Lung (tissue), 12 donors: ENCODE data around the gene CNDP1. TPM values are rescaled to one million over a fixed set of nuclear protein-coding genes. Genes with fewer than 3 reads are reported as not detected.

Experiments used
- ATAC-seq: fragments of 200-7000 bp; cut with Tn5 transposase; one replicate; pipeline ENCODE4 v1.9.1; 2020; ENCODE audit warnings: moderate number of reproducible peaks; ENCODE audit not compliant: insufficient read depth, low FRiP score
- DNase-seq, 3 donors: peaks; one replicate each; pipeline ENCODE4 v3.0.0-alpha.2; 2013 to 2017
- H3K27ac ChIP-seq, 2 donors: one replicate each; pipeline ENCODE4 v1.5.1; 2013; ENCODE audit warnings: mild to moderate bottlenecking in 2 of 2, moderate library complexity in 2 of 2, control low read depth in 1 of 2, inconsistent platforms in 1 of 2, low read depth in 1 of 2, low read length in 1 of 2
- H3K27me3 ChIP-seq, 3 donors: one replicate each; pipeline ENCODE4 v1.5.1; 2013; ENCODE audit warnings: low read length in 2 of 3; ENCODE audit not compliant: control insufficient read depth in 3 of 3, insufficient read depth in 3 of 3
- H3K36me3 ChIP-seq, 4 donors: one replicate each; pipeline ENCODE4 v1.5.1; 2013; ENCODE audit warnings: low read length in 4 of 4, mild to moderate bottlenecking in 1 of 4, moderate library complexity in 1 of 4; ENCODE audit not compliant: control insufficient read depth in 4 of 4, insufficient read depth in 4 of 4
- H3K4me1 ChIP-seq, 5 donors: one replicate each; pipeline ENCODE4 v1.5.1; 2013; ENCODE audit warnings: low read length in 5 of 5, mild to moderate bottlenecking in 2 of 5, moderate library complexity in 1 of 5; ENCODE audit not compliant: control insufficient read depth in 5 of 5, insufficient read depth in 5 of 5
- H3K4me3 ChIP-seq: one replicate; pipeline ENCODE4 v1.5.1; 2013; ENCODE audit warnings: mild to moderate bottlenecking, control low read depth, moderate library complexity
- H3K9ac ChIP-seq, 2 donors: one replicate each; pipeline ENCODE4 v1.5.1; 2013; ENCODE audit warnings: low read length in 2 of 2, control low read depth in 1 of 2; ENCODE audit not compliant: insufficient read depth in 1 of 2
- H3K9me3 ChIP-seq, 4 donors: one replicate each; pipeline ENCODE4 v1.5.1; 2013; ENCODE audit warnings: low read length in 3 of 4, mild to moderate bottlenecking in 1 of 4, moderate library complexity in 1 of 4; ENCODE audit not compliant: control insufficient read depth in 4 of 4, insufficient read depth in 3 of 4
- CTCF ChIP-seq: IDR thresholded peaks from 2 replicates; pipeline ENCODE4 v1.5.1; 2012; ENCODE audit warnings: mild to moderate bottlenecking; ENCODE audit errors: control extremely low read depth, extremely low read depth
- WGBS, 2 donors: extraction: QIAGEN DNeasy Blood & Tissue Kit; methylation state at CpG; one replicate each; pipeline ENCODE4 v1.1.7; 2013; 5-methylcytosine and 5-hydroxymethylcytosine counted together
- polyA plus RNA-seq, 2 donors: library from polyadenylated mRNA; stranded (reverse); fragments of 200-250 nt; gene quantifications; one replicate each; pipeline ENCODE4 v1.2.1, GENCODE V29; 2013
- total RNA-seq, 2 donors: library from RNA; depleted of rRNA in 1 of 2; stranded (reverse); fragments of >200 nt in 1 of 2; gene quantifications; one replicate each; pipeline ENCODE4 v1.2.1, GENCODE V29; 2014 to 2021
- donor health status: control.
- donor health status: control.
- donor health status: Bipolar disorder and iron deficiency.
- donor health status: healthy.
- donor health status: DM: yes; HTN: yes; CAD: no.

Gene CNDP1
- total and polyA plus RNA-seq, 4 donors, result 0.08 to 0.10 TPM; not detected in 2

DNA sequence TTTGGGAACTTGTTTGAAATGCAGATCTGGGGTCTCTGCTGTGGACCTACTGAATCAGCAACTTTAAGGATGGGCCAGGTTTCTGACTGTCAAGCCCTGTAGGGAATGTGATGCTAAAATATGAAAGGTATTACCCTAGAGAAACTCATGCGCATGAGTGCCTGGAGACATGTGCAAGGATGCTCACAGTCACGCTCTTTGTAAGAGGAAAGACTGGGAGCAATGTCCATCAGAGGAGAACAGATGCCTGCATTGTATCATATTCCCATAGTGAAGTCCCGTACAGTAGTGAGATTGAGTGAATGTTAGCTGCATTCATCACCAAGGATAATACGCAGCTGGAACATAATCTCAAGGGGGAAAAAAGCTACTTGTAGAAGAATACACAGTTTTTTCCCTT lies 77.5 kb downstream of the CNDP1 start:
- 87 to 98% methylated on average over 4 of the region's 4 CpGs for WGBS, 2 donors
- DNase-seq, result no peak
- Histone ChIP-seq H3K4me3 (no peak overlapping the region), H3K27ac (no peak overlapping the region), H3K36me3 (peaks cover 0 to under 1% (median 0%) of the 10 kb centered on the region in 4 donors), H3K4me1 (peaks cover 0 to 5% (median 2%) of the 10 kb centered on the region in 5 donors), H3K27me3 (no peaks in the 10 kb centered on the region), H3K9ac (no peak overlapping the region), H3K9me3 (no peaks in the 10 kb centered on the region)
- no peak for ATAC-seq
- no peak for TF ChIP-seq CTCF

GRCh38 chr18:74613381-74613780 lies 79.1 kb downstream of the CNDP1 start:
- H3K9me3 ChIP-seq, result no peaks in the 10 kb centered on the region
- H3K4me1 ChIP-seq, result peaks cover 0 to 5% (median 2%) of the 10 kb centered on the region in 5 donors
- H3K4me3 ChIP-seq, result no peak overlapping the region
- peaks cover 0 to 2% (median 0%) of the 10 kb centered on the region in 4 donors for H3K36me3 ChIP-seq
- TF ChIP-seq CTCF, result no peak
- WGBS, 2 donors, result 25 to 44% methylated on average over 1 of the region's 1 CpG
- no peak overlapping the region for H3K27ac ChIP-seq
- H3K27me3 ChIP-seq, result no peaks in the 10 kb centered on the region
- no peak for ATAC-seq
- no peak overlapping the region for H3K9ac ChIP-seq
- DNase-seq, result no peak

DNA sequence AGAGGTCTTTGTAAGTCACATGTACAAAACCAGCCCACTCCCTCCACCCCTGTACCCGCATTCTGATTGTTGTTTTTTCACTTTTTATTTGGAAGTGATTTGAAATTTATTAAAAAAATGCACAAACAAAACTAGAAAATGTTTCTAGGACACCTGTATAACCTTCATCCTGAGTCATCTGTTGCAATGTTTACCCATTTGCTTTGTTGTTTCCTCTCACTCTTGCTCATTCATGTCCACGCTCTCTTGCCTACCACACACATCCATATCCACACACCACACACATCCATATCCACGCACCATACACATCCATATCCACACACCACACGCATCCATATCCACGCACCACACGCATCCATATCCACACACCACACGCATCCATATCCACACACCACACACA lies 82.2 kb downstream of the CNDP1 start:
- WGBS, 2 donors, result 52 to 70% methylated on average over 7 of the region's 7 CpGs
- no peak overlapping the region for H3K4me3 ChIP-seq
- no peak overlapping the region for H3K9ac ChIP-seq
- DNase-seq (no peak), ATAC-seq (no peak)
- no peaks in the 10 kb centered on the region for H3K9me3 ChIP-seq
- H3K27ac ChIP-seq, result no peak overlapping the region
- TF ChIP-seq CTCF, result no peak
- H3K4me1 ChIP-seq, result peaks cover 0 to 3% (median 0%) of the 10 kb centered on the region in 5 donors
- H3K36me3 ChIP-seq, result peaks cover 0 to 2% (median 0%) of the 10 kb centered on the region in 4 donors
- no peaks in the 10 kb centered on the region for H3K27me3 ChIP-seq

DNA sequence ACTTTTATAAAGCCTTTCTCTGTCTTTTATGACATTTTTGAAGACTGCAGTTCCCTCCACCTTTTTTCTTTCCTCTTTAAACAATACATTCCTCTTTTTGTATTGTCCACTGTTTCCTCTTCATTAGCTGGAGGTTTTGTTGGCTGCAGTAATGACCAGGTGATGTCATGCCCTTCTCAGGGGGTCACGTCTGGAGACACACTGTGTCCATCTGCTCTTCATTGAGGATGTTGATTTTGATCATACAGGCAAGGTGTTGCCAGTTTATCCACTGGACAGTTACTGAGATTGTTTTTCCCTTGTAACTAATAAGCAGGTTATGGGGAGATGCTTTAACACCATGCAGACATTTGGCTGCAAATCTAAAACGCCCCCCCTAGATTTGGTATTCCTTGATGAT lies 83.2 kb downstream of the CNDP1 start:
- H3K4me1 ChIP-seq, result peaks cover 0 to 3% (median 0%) of the 10 kb centered on the region in 5 donors
- no peak for TF ChIP-seq CTCF
- H3K4me3 ChIP-seq, result no peak overlapping the region
- no peaks in the 10 kb centered on the region for H3K27me3 ChIP-seq
- no peak overlapping the region for H3K9ac ChIP-seq
- H3K36me3 ChIP-seq, result peaks cover 0 to 2% (median 0%) of the 10 kb centered on the region in 4 donors
- H3K27ac ChIP-seq, result no peak overlapping the region
- ATAC-seq (no peak), DNase-seq (no peak)
- H3K9me3 ChIP-seq, result no peaks in the 10 kb centered on the region
- 81 to 89% methylated on average over 2 of the region's 2 CpGs for WGBS, 2 donors
